Stimulated activated CD8-positive, alpha-beta memory T cell treated with anti-CD3 and anti-CD28 coated beads, Interleukin-15, amount 100 ng/mL, for 4 hours (primary cell): Measurements from ENCODE around the gene SMAD5.

Source experiments
- DNase-seq, 2 donors: peaks; one replicate each; pipeline ENCODE4 v3.0.0-alpha.2; 2020; ENCODE audit warnings: low read depth in 2 of 2

SMAD5 gene

GRCh38 chr5:136155761-136156160 is 23.1 kb downstream of the SMAD5 start:
- DNase-seq = no peak

GRCh38 chr5:136157514-136157913 is 24.9 kb downstream of the SMAD5 start:
- no peak for DNase-seq

- no peak for DNase-seq
These were observed 26.8 kb downstream of the SMAD5 start for GRCh38 chr5:136159457-136159856.

- DNase-seq = no peak
These were observed 29.4 kb downstream of the SMAD5 start for GRCh38 chr5:136162008-136162407.

GRCh38 chr5:136164226-136164625 is 31.6 kb downstream of the SMAD5 start:
- DNase-seq = no peak

GRCh38 chr5:136166909-136167308 is 34.3 kb downstream of the SMAD5 start:
- DNase-seq = no peak

- DNase-seq = no peak
These were observed 36.6 kb downstream of the SMAD5 start for GRCh38 chr5:136169218-136169617.

GRCh38 chr5:136174021-136174659 is 41.5 kb downstream of the SMAD5 start:
- DNase-seq = no peak

- DNase-seq = no peak
These were observed 50.0 kb downstream of the SMAD5 start for GRCh38 chr5:136182618-136183017.

GRCh38 chr5:136185974-136186665 is 53.5 kb downstream of the SMAD5 start:
- no peak for DNase-seq

GRCh38 chr5:136186796-136187195 is 54.2 kb downstream of the SMAD5 start:
- DNase-seq = no peak

- no peak for DNase-seq
These were observed 56.2 kb downstream of the SMAD5 start for GRCh38 chr5:136188859-136189258.

- no peak for DNase-seq
These were observed 57.6 kb downstream of the SMAD5 start for GRCh38 chr5:136190091-136190720.

GRCh38 chr5:136190904-136191303 is 58.3 kb downstream of the SMAD5 start:
- DNase-seq = no peak

- DNase-seq = no peak
These were observed 58.8 kb downstream of the SMAD5 start for GRCh38 chr5:136191304-136192014.

GRCh38 chr5:136192015-136192525 is 59.4 kb downstream of the SMAD5 start:
- no peak for DNase-seq

- DNase-seq = no peak
These were observed 60.1 kb downstream of the SMAD5 start, which contains the start of gene SMIM32 for GRCh38 chr5:136192526-136193321. Gene SMIM32, minus strand, starts transcription at chr5:136193162. Its CDS starts 638 bp downstream, at chr5:136192524.

- DNase-seq = no peak
These were observed 60.8 kb downstream of the SMAD5 start for GRCh38 chr5:136193322-136193935.

GRCh38 chr5:136194576-136194975 is 61.9 kb downstream of the SMAD5 start:
- no peak for DNase-seq

- no peak for DNase-seq
These were observed 63.6 kb downstream of the SMAD5 start for GRCh38 chr5:136195971-136196820.
